Keratinocyte (primary cell): ENCODE measurements around the gene TFPI. TPM values are rescaled to one million over a fixed set of nuclear protein-coding genes. Genes with fewer than 3 reads are reported as not detected.
A peak's percentile ranks its signal among the peaks of the same experiment; 100 is the strongest.

Source experiments
- DNase-seq: peaks from one replicate; pipeline ENCODE4 v3.0.0-alpha.2; 2011; ENCODE audit warnings: low read depth, missing footprints, low spot score
- FAIRE-seq: peaks from 2 replicates; lab custom pipeline; 2011; peaks lifted over from hg19 to GRCh38; lab: Jason Lieb, UNC
- H2AFZ ChIP-seq: 2 replicates; pipeline ENCODE4 v1.6.0; 2012; ENCODE audit warnings: low read length, control low read depth, inconsistent platforms; ENCODE audit not compliant: control insufficient read depth
- H3K27ac ChIP-seq: 2 replicates; pipeline ENCODE4 v1.5.1; 2011; ENCODE audit warnings: low read length; ENCODE audit not compliant: control insufficient read depth, insufficient read depth
- H3K27me3 ChIP-seq: 3 replicates; pipeline ENCODE4 v1.6.0; 2011; ENCODE audit warnings: low read length; ENCODE audit not compliant: control insufficient read depth, insufficient read depth; ENCODE audit errors: extremely low read depth
- H3K36me3 ChIP-seq, 2 experiments: 2 replicates in 1 of 2; 3 replicates in 1 of 2; pipeline ENCODE4 v1.5.1; 2011; ENCODE audit warnings: low read length in 2 of 2, mild to moderate bottlenecking in 1 of 2; ENCODE audit not compliant: control insufficient read depth in 2 of 2, insufficient read depth in 2 of 2; ENCODE audit errors: extremely low read depth in 1 of 2
- H3K4me1 ChIP-seq: 3 replicates; pipeline ENCODE4 v1.5.1; 2011; ENCODE audit warnings: low read length; ENCODE audit not compliant: control insufficient read depth, insufficient read depth; ENCODE audit errors: extremely low read depth
- H3K4me2 ChIP-seq: 3 replicates; pipeline ENCODE4 v1.6.0; 2011; ENCODE audit warnings: low read depth, low read length; ENCODE audit not compliant: control insufficient read depth, insufficient read depth; ENCODE audit errors: extremely low read depth
- H3K4me3 ChIP-seq, 3 experiments: fragments of 200-600 bp in 1 of 3; sonication (generic) in 1 of 3; 2 replicates in 2 of 3; 3 replicates in 1 of 3; pipeline ENCODE4 v1.5.1; 2011 to 2016; ENCODE audit warnings: low read length in 3 of 3, mild to moderate bottlenecking in 3 of 3, control low read depth in 2 of 3, inconsistent platforms in 1 of 3, low read depth in 1 of 3, mixed read lengths in 1 of 3, mixed run types in 1 of 3, moderate library complexity in 1 of 3; ENCODE audit not compliant: control insufficient read depth in 2 of 3, insufficient read depth in 2 of 3; ENCODE audit errors: extremely low read depth in 1 of 3
- H3K79me2 ChIP-seq: 2 replicates; pipeline ENCODE4 v1.6.0; 2012; ENCODE audit warnings: low read length; ENCODE audit not compliant: control insufficient read depth, insufficient read depth
- H3K9ac ChIP-seq: 3 replicates; pipeline ENCODE4 v1.6.0; 2011; ENCODE audit warnings: low read length; ENCODE audit not compliant: control insufficient read depth, insufficient read depth; ENCODE audit errors: extremely low read depth
- H3K9me1 ChIP-seq: 3 replicates; pipeline ENCODE4 v1.6.0; 2011; ENCODE audit warnings: low read length; ENCODE audit not compliant: control insufficient read depth, insufficient read depth; ENCODE audit errors: extremely low read depth
- H3K9me3 ChIP-seq: 2 replicates; pipeline ENCODE4 v1.5.1; 2012; ENCODE audit warnings: low read depth, low read length; ENCODE audit not compliant: control insufficient read depth
- H4K20me1 ChIP-seq: 3 replicates; pipeline ENCODE4 v1.6.0; 2011; ENCODE audit warnings: low read length; ENCODE audit not compliant: control insufficient read depth, insufficient read depth; ENCODE audit errors: extremely low read depth
- EZH2 ChIP-seq: IDR thresholded peaks from one replicate; pipeline ENCODE4 v1.6.1; 2012; ENCODE audit warnings: inconsistent platforms, mild to moderate bottlenecking, low read length, moderate library complexity
- dilution Hi-C: fragments of 300-500 bp; cut with MboI; formaldehyde crosslinking; loops from one replicate; pipeline ENCODE4 v1.7.0; 2020; ENCODE audit warnings: low sequenced_read_pairs; ENCODE audit not compliant: extremely low pct_ligation_motif_present
- polyA plus RNA-seq, 5 experiments: library from polyadenylated mRNA; depleted of rRNA in 3 of 5; stranded (reverse) in 3 of 5; stranded (forward) in 1 of 5; unstranded in 1 of 5; fragments of >200 nt; gene quantifications; 1 replicate in 1 of 5; 2 replicates in 3 of 5; 3 replicates in 1 of 5; pipeline versions ENCODE4 v1.2.1 to v1.2.3, GENCODE V29; 2011 to 2012; ENCODE audit warnings: missing spikeins in 2 of 5, low read depth in 1 of 5, low replicate concordance in 1 of 5
- TF ChIP-seq, protein P1 (sequence below), 3 experiments: IDR thresholded peaks in 1 of 3; conservative IDR thresholded peaks in 1 of 3; optimal IDR thresholded peaks in 1 of 3; 2 replicates in 2 of 3; 3 replicates in 1 of 3; pipeline versions ENCODE3 to v1.5.1; 2011; ENCODE audit warnings: low read length in 3 of 3, mild to moderate bottlenecking in 3 of 3, moderate library complexity in 2 of 3, control low read depth in 1 of 3, inconsistent platforms in 1 of 3; ENCODE audit not compliant: insufficient read depth in 2 of 3; ENCODE audit errors: extremely low read depth in 1 of 3

TFPI gene
- polyA plus RNA-seq, 1 donor (not counting 4 experiments of a cell fraction or from before 2014, with no cell fraction given) = 1.1 TPM

DNA sequence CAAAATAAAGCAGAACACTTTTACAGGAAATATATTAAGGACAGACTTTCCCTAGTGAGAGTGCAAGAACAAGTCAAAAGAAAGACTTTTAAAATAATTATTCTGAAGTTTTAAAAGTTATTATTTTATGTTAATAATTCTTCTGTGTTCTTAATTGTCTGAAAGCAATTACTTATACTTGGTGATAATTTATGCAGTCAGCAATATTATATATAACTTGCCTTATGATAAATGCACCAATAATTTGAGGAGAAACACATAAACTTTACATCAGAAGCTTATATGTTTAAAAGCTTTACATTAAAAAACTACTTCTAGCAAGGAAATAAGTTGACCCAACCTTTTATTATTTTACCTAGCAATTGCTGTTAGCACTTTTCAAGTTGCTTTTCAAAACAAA, 102.7 kb downstream of the TFPI start:
- H3K9me3 ChIP-seq = no peaks in the 10 kb centered on the region
- dilution Hi-C loops = loop anchor here (25.0 kb wide), 1 partner anchor 589 kb away; no protein-coding TSS in a partner anchor
- FAIRE-seq = no peak

DNA sequence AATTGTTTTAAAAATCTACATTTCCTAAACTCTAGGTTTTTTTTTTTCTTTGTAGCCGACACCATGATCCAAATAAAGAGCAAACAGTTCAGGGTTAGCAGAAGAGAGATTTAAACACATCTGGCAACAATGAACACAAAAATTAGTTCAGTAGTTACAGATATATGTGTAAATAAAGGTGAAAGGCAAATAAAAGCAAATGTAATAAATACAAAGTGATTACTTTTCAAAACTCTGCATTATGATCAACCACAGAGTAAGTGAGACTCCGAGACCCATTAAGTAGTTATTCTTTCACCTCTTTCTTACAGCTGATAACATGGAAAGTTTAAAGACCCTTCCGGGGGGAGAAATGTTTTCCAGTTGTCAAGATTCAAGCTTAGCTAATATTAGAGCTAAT, 106.9 kb downstream of the TFPI start:
- no peak for DNase-seq
- H3K9me1 ChIP-seq = no peaks in the 10 kb centered on the region
- FAIRE-seq = no peak
- peak overlapping the region in 2 of 3 experiments; percentile 4 to 59 for H3K4me3 ChIP-seq
- dilution Hi-C loops = no loop called here
- H3K36me3 ChIP-seq = no peaks in the 10 kb centered on the region
- H3K27me3 ChIP-seq = no peaks in the 10 kb centered on the region
- TF ChIP-seq, protein P1, sequence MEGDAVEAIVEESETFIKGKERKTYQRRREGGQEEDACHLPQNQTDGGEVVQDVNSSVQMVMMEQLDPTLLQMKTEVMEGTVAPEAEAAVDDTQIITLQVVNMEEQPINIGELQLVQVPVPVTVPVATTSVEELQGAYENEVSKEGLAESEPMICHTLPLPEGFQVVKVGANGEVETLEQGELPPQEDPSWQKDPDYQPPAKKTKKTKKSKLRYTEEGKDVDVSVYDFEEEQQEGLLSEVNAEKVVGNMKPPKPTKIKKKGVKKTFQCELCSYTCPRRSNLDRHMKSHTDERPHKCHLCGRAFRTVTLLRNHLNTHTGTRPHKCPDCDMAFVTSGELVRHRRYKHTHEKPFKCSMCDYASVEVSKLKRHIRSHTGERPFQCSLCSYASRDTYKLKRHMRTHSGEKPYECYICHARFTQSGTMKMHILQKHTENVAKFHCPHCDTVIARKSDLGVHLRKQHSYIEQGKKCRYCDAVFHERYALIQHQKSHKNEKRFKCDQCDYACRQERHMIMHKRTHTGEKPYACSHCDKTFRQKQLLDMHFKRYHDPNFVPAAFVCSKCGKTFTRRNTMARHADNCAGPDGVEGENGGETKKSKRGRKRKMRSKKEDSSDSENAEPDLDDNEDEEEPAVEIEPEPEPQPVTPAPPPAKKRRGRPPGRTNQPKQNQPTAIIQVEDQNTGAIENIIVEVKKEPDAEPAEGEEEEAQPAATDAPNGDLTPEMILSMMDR (optimal IDR thresholded peaks at IDR 0.05 in 1 of 3, IDR thresholded peaks at IDR 0.05 in 1 of 3, conservative IDR thresholded peaks at IDR 0.05 in 1 of 3; ENCODE audit: extremely low read depth in 1 of 3, insufficient read depth in 2 of 3, low read length in 3 of 3) = no peak
- TF ChIP-seq EZH2 = no peak
- peak overlapping the region; percentile 87 for H2AFZ ChIP-seq
- H4K20me1 ChIP-seq = no peaks in the 10 kb centered on the region
- no peaks in the 10 kb centered on the region for H3K9me3 ChIP-seq
- no peak overlapping the region for H3K27ac ChIP-seq
- H3K9ac ChIP-seq = peak overlapping the region; percentile 36
- H3K4me2 ChIP-seq = peak overlapping the region; percentile 53
- no peaks in the 10 kb centered on the region for H3K4me1 ChIP-seq
- H3K79me2 ChIP-seq = no peaks in the 10 kb centered on the region

More for the DNA sequence above, 102.7 kb downstream of the TFPI start:
- Histone ChIP-seq H3K36me3 (no peaks in the 10 kb centered on the region), H3K27me3 (no peaks in the 10 kb centered on the region), H3K9me1 (no peaks in the 10 kb centered on the region), H3K4me1 (no peaks in the 10 kb centered on the region), H4K20me1 (no peaks in the 10 kb centered on the region), H3K4me2 (no peak overlapping the region), H3K9ac (no peak overlapping the region), H2AFZ (no peak overlapping the region), H3K4me3 (no peak overlapping the region), H3K79me2 (no peaks in the 10 kb centered on the region), H3K27ac (no peak overlapping the region)
- no peak for TF ChIP-seq EZH2
- TF ChIP-seq, protein P1 (optimal IDR thresholded peaks at IDR 0.05 in 1 of 3, IDR thresholded peaks at IDR 0.05 in 1 of 3, conservative IDR thresholded peaks at IDR 0.05 in 1 of 3; ENCODE audit: extremely low read depth in 1 of 3, insufficient read depth in 2 of 3, low read length in 3 of 3) = no peak
- no peak for DNase-seq
